CD4-positive, alpha-beta T cell treated with Interleukin-4 for 4 hours (primary cell): ENCODE measurements around the gene ADCY10.
"Not testable (repeated sequence)": the region's sequence is repeated elsewhere in the genome, so short reads cannot be mapped to it uniquely, and the experiment has no call there.

Source experiments
- DNase-seq: peaks from one replicate; pipeline ENCODE4 v3.0.0-alpha.2; 2020

ADCY10 gene

DNA sequence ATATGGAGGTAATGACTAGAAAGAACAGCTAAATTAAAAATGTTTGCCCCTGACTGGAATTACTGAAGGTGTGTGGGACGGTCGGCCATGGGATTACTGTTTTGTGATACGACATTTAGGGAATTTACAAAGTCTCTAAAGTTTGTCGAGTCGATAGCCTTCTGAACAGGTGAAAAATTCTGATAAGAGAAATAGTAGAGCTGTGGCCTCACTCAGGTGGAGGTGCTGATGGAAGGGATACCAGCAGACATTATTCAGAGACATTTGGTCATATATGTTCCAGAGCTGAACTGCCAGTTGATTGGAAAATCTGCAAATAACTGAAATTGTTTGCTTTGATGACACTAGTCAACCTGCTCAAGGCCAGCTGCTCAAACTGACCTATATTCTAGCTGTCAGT, 71.1 kb downstream of the ADCY10 start:
- DNase-seq = no peak

DNA sequence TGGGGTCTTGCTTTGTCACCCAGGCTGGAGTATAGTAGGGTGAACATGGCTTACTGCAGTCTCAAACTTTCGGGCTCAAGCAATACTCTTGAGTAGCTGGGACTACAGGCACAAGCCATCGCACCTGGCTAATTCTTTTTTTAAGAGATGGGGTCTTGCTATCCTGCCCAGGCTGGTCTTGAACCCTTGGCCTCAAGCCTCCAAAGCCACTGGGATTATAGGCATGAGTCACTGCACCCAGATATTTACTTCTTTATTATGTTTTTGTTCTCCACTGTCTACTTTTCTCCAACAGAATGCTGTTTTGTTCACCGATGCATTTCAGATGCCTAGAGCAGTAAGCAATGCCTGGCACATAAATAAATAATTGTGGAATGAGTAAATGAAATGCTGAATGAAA, 72.4 kb downstream of the ADCY10 start:
- DNase-seq = no peak

DNA sequence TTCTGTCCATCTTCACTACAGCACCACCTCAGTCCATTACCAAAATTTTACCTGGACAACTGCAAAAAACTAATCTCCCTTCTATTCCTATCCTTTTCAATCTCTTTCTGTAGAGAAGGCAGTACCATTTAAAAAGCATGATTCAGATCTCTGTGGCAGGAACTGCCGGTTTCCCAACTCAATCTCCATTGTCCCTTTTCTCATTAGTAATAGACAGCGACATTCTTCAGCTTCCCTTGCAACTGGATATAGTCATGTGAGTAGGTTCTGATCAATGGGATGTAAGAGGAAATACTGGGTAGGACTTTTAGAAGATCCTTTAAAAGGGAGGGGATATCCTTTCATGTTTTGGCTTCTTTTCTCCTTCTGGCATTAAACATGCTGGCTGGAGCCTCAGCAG, 74.9 kb downstream of the ADCY10 start:
- DNase-seq = no peak

DNA sequence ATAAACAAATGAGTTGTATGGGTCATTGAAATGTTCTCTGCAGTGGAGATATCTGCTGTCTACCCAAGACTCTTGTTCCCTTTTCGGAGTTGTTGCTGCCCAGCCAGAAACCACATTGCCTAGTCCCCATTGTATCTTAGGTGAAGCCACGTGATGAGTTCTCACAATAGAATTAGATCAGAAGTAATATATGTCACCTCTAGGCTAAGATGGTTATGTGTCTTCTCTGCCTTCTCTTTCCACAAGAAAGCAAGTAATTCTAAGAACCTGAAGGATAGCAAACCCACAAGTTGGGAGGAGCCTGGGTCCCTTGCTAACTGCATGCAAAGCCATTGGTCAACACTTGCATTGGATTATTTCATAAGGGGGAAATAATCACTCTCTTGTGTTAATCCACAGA, 76.6 kb downstream of the ADCY10 start:
- no peak for DNase-seq

DNA sequence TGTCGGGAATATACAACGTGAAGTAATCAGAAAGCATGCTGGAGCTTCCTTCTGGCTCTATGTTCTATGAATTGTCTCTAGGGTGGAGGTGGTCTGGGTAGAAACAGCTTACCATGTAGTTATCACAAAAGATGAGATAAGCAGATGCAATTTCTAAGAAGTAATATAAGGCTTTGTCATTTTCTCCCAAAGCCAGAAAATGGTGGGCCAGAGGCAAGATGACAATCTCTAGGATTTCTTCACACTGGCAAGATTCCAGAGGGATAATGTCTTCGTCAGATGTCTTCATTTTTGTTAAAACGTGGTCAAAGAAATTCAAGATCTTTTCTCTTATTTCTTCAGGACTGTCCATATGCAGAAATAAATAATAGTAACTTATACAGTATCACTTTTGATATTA, 77.7 kb downstream of the ADCY10 start:
- DNase-seq = no peak

DNA sequence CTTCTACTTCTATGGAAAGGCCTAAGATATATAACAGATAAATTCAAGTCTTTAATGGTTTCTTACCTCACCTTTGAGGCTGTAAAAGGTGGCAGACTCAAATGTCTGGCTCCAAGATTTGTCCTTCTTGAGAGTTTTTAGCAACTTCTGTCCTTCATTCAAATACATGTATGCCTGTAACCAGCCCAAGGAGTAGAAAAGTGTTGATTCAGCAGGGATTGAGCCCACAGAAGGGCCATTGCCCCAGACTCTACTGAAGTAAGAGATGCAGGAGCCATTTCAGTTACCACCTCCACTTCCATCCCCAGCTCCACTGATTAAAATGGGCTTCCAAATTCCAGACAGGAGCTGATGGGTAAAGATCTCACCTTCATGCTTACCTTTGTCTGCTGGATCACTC, 80.0 kb downstream of the ADCY10 start:
- DNase-seq = no peak

- DNase-seq = no peak
Observed at GRCh38 chr1:167832693-167833092, 81.2 kb downstream of the ADCY10 start.

- not testable (repeated sequence) for DNase-seq
Observed at GRCh38 chr1:167830668-167831067, 83.3 kb downstream of the ADCY10 start.

DNA sequence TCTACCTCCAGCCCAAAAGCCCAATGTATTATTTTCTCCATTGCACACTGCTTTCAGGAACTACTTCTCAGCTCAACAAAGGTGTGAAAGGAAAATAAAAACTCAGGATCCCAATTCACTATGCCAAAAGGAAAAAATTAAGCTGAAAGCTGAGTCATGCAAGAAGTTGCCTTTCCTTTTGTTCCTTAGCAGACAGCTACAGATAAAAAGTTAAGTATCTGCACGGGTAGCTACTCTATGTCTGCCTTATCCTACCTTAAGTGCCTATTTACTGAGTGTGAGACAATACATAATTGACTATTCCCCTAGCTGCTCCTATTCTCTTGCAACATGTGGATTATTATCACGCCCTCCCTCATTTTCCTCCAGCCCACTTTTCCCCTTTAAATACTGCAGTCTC, 84.1 kb downstream of the ADCY10 start:
- no peak for DNase-seq

DNA sequence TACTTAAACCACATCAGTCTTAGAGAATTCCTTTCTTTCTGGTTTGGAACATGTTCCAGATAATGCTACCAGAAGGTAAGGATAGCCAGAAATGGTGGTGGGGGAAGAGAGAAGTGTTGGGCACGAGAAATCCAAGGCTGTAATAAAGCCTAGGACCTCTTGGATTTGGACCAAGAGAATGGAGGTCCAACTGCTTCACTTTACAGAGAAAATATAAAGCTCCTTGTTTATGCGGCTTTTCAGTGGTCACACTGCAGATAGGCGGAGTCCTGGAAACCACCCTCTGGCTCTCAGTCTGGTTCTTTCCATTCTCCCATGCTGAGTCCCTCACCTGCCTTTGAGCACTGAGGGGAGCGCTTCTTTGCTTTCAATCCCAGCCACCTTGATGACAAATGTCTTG, 87.8 kb downstream of the ADCY10 start:
- no peak for DNase-seq

- no peak for DNase-seq
Observed at GRCh38 chr1:167825419-167826079, 88.4 kb downstream of the ADCY10 start.

- DNase-seq = no peak
Observed at GRCh38 chr1:167824163-167824794, 89.7 kb downstream of the ADCY10 start.

- DNase-seq = no peak
Observed at GRCh38 chr1:167821969-167822685, 91.8 kb downstream of the ADCY10 start.

DNA sequence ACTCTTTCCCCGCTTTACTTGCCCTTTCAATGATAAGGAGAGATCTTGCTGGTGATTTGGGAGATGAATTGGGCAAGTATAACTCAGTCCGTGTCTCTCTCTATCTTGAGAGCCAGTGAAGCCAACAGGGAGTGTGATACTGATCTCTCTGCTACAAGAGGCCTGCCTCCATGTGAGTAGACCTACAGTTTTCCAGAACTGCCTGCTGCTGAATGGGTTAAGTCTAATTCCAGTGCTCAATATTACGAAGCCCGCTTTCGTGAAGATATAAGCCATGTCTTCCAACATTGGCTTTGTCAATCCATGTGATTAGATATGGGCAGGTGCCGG, 92.6 kb downstream of the ADCY10 start:
- DNase-seq = no peak

DNA sequence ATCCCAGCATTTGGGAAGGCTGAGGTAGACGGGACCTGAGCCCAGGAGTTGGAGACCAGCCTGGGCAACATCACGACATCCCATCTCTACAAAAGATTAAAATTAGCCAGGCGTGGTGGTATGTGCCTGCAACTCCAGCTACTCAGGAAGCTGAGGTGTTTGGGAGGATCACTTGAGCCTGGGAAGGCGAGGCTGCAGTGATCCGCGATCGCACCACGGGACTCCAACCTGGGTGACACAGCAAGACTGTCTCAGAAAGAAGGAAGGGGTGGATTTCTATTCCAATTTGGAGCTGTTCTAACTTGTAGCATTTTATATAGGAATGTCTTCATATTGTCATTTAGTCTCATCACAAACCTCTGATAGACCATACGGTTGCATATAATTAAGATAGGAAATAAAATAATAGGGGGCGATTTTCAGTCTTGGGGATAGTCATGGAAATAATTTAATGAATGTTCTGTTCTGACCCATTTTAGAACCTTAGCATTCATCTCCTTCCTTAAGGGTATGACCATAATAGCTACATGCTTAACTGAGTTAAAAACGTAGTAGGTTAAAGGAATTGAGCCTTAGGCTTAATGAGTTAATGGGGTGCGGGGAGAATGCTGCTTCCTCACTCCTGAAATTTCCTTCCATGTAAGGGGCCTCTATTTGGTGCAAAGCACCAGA, 93.1 kb downstream of the ADCY10 start:
- DNase-seq = no peak

DNA sequence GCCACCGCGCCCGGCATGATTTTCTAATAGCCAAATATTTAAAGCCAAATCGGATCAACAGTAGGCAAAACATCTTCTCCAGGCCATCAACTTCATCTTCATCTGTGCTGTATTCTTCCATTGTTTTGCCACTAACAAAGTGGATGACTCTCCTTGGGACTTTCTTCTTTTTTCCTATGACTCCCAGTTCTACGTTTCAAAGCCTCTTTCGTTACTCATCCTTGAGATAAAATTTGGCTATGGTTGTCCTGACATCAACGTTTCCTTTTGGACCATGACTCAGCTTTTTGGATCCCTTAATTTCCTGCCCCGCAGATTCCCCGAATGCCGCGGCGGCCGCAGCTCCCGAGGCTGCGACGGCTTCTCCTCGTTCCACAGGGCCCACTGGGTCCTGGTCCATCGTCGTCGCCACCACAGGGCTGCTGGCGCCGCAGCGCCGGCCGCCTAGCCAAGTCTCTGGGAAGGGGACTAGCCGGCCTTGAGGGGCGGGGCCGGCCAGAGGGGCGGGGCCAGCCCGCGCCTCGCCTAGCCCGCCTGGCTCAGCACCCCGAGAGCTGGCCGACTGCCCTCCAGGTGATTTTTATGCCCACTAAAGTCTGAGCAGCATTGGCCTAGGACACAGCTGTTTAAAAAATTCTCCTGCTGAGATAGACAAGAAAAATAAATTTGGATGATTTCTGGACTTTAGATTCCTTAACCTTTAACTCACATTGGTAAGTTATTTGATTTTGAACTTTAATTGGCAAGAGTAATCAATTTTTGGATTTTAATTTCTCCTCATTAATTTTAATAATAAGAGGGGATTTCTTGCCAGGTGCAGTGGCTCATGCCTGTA, 93.9 kb downstream of the ADCY10 start:
- DNase-seq = no peak

- no peak for DNase-seq
Observed at GRCh38 chr1:167815650-167816049, 98.3 kb downstream of the ADCY10 start.

DNA sequence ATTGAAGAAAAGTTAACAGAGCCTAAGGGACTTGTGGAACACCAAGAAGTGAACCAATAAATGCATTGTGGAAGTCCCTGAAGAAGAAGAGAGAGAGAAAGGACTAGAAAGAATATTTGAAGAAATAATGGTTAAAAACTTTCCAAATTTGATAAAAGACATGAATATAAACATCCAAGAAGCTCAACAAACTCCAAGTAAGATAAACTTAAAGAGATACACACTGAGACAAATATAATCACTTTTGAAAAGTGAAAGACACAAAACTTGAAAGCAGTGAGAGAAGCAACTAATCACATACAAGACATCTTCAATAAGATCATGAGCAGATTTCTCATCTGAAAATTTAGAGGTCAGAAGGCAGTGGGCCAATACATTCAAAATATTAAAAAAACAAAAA, 101.0 kb downstream of the ADCY10 start:
- DNase-seq = no peak

DNA sequence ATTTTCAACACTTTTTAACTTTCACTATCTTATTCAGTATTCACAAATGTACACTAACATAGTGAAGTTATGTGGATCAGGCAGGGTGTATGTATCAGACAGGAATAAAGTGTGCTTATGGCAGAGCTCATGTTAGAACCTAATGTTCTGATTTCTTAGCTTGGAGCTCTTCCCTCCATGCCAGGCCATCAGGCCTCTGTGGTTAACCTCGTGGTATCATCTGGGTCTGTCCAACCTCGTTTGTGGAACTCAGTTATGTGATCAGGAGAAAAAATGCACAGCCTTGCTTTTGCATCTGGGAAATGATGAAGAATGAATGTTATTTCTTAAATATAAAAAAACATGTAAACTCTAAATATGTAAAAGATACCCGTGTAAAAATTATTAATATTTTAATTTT, 105.2 kb downstream of the ADCY10 start:
- no peak for DNase-seq

DNA sequence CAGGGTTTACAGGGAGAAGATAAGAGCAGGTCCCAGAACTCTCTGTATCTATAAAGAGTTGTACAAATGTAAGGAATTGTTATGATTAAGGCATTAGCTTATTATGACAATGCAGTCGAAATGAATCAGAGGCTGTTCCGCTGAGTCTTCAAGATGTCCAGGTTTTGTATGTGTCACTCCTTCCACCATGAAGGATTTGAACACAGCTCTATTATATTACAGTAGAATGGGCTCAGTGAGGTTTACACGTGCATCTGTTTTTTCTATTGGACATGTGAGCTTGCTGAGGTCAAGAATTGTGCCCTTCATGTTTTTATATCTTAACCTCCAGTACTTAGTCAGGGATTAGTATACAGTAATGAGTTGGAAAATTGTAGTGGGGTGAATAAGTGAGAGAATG, 105.8 kb downstream of the ADCY10 start:
- no peak for DNase-seq

DNA sequence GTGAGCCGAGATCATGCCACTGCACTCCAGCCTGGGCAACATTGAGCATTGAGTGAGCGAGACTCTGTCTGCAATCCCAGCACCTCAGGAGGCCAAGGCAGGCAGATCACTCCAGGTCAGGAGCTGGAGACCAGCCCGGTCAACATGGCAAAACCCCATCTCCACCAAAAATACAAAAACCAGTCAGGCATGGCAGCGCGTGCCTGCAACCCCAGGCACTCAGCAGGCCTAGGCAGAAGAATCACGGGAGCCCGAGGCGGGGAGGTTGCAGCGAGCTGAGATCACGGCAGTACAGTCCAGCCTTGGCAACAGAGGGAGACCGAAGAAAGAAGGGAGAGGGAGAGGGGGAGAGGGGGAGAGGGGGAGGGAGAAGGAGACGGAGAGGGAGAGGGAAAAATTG, 107.3 kb downstream of the ADCY10 start:
- DNase-seq = not testable (repeated sequence)

GRCh38 chr1:167806235-167806634, 107.7 kb downstream of the ADCY10 start:
- DNase-seq = not testable (repeated sequence)

DNA sequence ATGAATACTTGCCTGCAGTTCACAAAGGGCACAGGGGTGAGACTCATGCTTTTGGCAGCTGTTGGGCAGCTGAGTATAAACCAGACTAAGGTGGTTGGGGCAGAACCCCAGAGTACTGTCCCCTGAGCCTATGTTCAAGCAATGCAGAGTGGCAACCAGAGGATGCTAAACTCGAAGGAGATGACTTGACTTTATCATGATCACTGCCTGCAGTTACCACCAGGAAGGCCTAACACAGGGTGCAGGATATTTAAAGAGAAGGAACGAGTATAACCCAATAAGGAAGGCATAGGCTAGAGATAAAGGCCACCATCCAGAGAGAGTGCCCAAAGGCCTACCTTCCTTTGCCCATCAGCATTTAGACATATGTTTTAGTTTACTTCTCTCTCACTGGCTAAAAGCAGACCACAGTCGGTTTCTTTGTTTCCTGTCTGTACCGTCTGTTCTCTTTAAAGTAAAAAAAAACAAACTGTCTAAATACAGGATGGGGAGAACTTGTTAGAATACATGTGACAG, 108.8 kb downstream of the ADCY10 start:
- DNase-seq = peak; percentile 46
